Caco-2 (cell line): ENCODE results near the gene SSH2. TPM values are rescaled to one million over a fixed set of nuclear protein-coding genes. Genes with fewer than 3 reads are reported as not detected.

ENCODE experiments used
- BruUV-seq: library from RNA; stranded (reverse); fragments of 400-500 nt; replicated peaks from 2 replicates; lab custom pipeline; 2021; lab: Mats Ljungman, UMichigan
- CTCF ChIA-PET: fragments of 300-600 bp; sonication (Branson Sonifier 250); formaldehyde crosslinking; loops from one replicate; lab custom pipeline; 2022; ENCODE audit warnings: antibody characterized with exemption; lab: Charles Lee
- POLR2A ChIA-PET: fragments of 300-600 bp; sonication (Branson Sonifier 250); formaldehyde crosslinking; loops from one replicate; lab custom pipeline; 2022; ENCODE audit warnings: antibody characterized with exemption; lab: Charles Lee
- DNase-seq, 2 experiments: peaks; one replicate each; pipeline versions ENCODE4 v3.0.0 to v3.0.0-alpha.2; 2020 to 2022
- H3K27me3 ChIP-seq: replicated peaks from 2 replicates; pipeline ENCODE4 v1.6.0; 2011; ENCODE audit warnings: low read length; ENCODE audit not compliant: control insufficient read depth, insufficient read depth
- H3K36me3 ChIP-seq: 2 replicates; pipeline ENCODE4 v1.5.1; 2011; ENCODE audit warnings: low read length; ENCODE audit not compliant: control insufficient read depth, insufficient read depth
- H3K4me1 ChIP-seq: fragments of 250-450 bp; sonication (Bioruptor Pico); 2 replicates; pipeline ENCODE4 v1.5.1; 2020; ENCODE audit warnings: mild to moderate bottlenecking
- H3K4me3 ChIP-seq: 2 replicates; pipeline ENCODE4 v1.5.1; 2011; ENCODE audit warnings: low read depth, mild to moderate bottlenecking, control low read depth, low read length
- H3K9me3 ChIP-seq: fragments of 250-450 bp; sonication (Bioruptor Pico); 2 replicates; pipeline ENCODE4 v1.5.1; 2020; ENCODE audit warnings: mild to moderate bottlenecking, moderate library complexity
- H3K27ac Mint-ChIP-seq: one replicate; pipeline ENCODE4 v1.8.0; 2022; ENCODE audit warnings: mixed read lengths; ENCODE audit not compliant: unreplicated experiment
- H3K27me3 Mint-ChIP-seq: one replicate; pipeline ENCODE4 v1.8.0; 2022; ENCODE audit warnings: mixed read lengths; ENCODE audit not compliant: insufficient read depth, unreplicated experiment
- H3K36me3 Mint-ChIP-seq: one replicate; pipeline ENCODE4 v1.8.0; 2022; ENCODE audit warnings: mild to moderate bottlenecking, mixed read lengths; ENCODE audit not compliant: insufficient read depth, unreplicated experiment
- H3K4me1 Mint-ChIP-seq: one replicate; pipeline ENCODE4 v1.8.0; 2022; ENCODE audit warnings: low read depth, mixed read lengths; ENCODE audit not compliant: unreplicated experiment
- H3K4me3 Mint-ChIP-seq: one replicate; pipeline ENCODE4 v1.8.0; 2022; ENCODE audit warnings: mild to moderate bottlenecking, moderate library complexity, mixed read lengths; ENCODE audit not compliant: unreplicated experiment
- H3K9me3 Mint-ChIP-seq: one replicate; pipeline ENCODE4 v1.8.0; 2022; ENCODE audit warnings: mixed read lengths; ENCODE audit not compliant: unreplicated experiment
- CTCF ChIP-seq, 2 experiments: fragments of 200-600 bp in 1 of 2; IDR thresholded peaks; 1 replicate in 1 of 2; 2 replicates in 1 of 2; pipeline versions ENCODE4 v1.5.1 to v1.8.0; 2011 to 2022; ENCODE audit warnings: antibody characterized with exemption in 1 of 2, control low read depth in 1 of 2, inconsistent platforms in 1 of 2, low read depth in 1 of 2, low read length in 1 of 2, mild to moderate bottlenecking in 1 of 2, moderate library complexity in 1 of 2; ENCODE audit not compliant: insufficient read depth in 1 of 2, severe bottlenecking in 1 of 2, unreplicated experiment in 1 of 2
- intact Hi-C: fragments of 100-400 bp; cut with micrococcal nuclease; formaldehyde crosslinking; loops from one replicate; pipeline ENCODE4 v1.10.0; 2022; ENCODE audit not compliant: unreplicated experiment
- total RNA-seq: library from RNA; stranded (reverse); gene quantifications from 2 replicates; pipeline ENCODE4 v1.2.3, GENCODE V29; 2022

SSH2 gene
- total RNA-seq, 1 experiment from 2014 or later: 48.2 TPM

GRCh38 chr17:29719469-29719868 lies 210.6 kb downstream of the SSH2 start:
- Mint-ChIP-seq H3K27me3 (no peaks in the 10 kb centered on the region), H3K4me3 (no peak overlapping the region), H3K27ac (no peak overlapping the region), H3K36me3 (peaks cover 7% of the 10 kb centered on the region), H3K4me1 (peaks cover 24% of the 10 kb centered on the region), H3K9me3 (no peaks in the 10 kb centered on the region)
- ChIA-PET CTCF (no interaction called here), POLR2A (no interaction called here)
- no peak for DNase-seq
- no peaks in the 10 kb centered on the region for H3K27me3 ChIP-seq
- H3K9me3 ChIP-seq: no peaks in the 10 kb centered on the region
- peaks cover 27% of the 10 kb centered on the region for H3K4me1 ChIP-seq
- no peaks in the 10 kb centered on the region for H3K36me3 ChIP-seq
- no peak overlapping the region for H3K4me3 ChIP-seq
- no peak for TF ChIP-seq CTCF (IDR thresholded peaks at IDR 0.05; ENCODE audit: insufficient read depth in 1 of 2, low read depth in 1 of 2, low read length in 1 of 2, severe bottlenecking in 1 of 2, unreplicated experiment in 1 of 2)
- intact Hi-C loops: no loop called here
- no TSS peak for BruUV-seq

- intact Hi-C loops: no loop called here
Observed at GRCh38 chr17:29718446-29719039, 211.5 kb downstream of the SSH2 start.

DNA sequence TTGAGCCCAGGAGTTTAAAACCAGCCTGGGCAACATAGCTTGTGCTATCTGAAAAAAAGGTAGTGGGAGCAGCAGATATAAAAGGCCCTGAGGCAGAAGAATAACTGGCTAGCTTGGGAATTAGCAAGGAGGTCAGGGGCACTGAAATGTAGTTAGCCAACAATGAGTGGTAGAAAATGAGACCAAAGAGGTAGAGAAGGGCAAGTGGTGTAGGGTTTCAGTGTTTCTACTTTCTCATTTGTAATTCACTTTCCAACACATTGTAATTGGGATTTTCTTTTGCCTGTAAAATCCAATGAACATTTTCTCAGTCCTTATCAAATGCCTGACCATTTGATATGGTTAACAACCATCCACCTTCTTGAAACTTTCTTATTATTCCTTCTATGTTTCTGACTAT lies 212.2 kb downstream of the SSH2 start:
- H3K27me3 ChIP-seq: no peaks in the 10 kb centered on the region
- H3K9me3 Mint-ChIP-seq: no peaks in the 10 kb centered on the region
- no TSS peak for BruUV-seq
- no peaks in the 10 kb centered on the region for H3K27me3 Mint-ChIP-seq
- no peak overlapping the region for H3K4me3 Mint-ChIP-seq
- TF ChIP-seq CTCF (IDR thresholded peaks at IDR 0.05; ENCODE audit: insufficient read depth in 1 of 2, low read depth in 1 of 2, low read length in 1 of 2, severe bottlenecking in 1 of 2, unreplicated experiment in 1 of 2): no peak
- H3K4me1 Mint-ChIP-seq: peaks cover 16% of the 10 kb centered on the region
- H3K36me3 ChIP-seq: no peaks in the 10 kb centered on the region; the same call in 1 of the 2 replicates
- DNase-seq: no peak
- ChIA-PET POLR2A (no interaction called here), CTCF (no interaction called here)
- peaks cover 7% of the 10 kb centered on the region for H3K36me3 Mint-ChIP-seq
- H3K4me3 ChIP-seq: no peak overlapping the region
- intact Hi-C loops: no loop called here
- H3K4me1 ChIP-seq: peaks cover 23% of the 10 kb centered on the region
- H3K27ac Mint-ChIP-seq: no peak overlapping the region
- no peaks in the 10 kb centered on the region for H3K9me3 ChIP-seq

More at GRCh38 chr17:29718446-29719039, 211.5 kb downstream of the SSH2 start:
- H3K4me1 Mint-ChIP-seq: peaks cover 23% of the 10 kb centered on the region
- H3K4me1 ChIP-seq: peaks cover 27% of the 10 kb centered on the region
- H3K36me3 Mint-ChIP-seq: peaks cover 7% of the 10 kb centered on the region
- H3K27me3 ChIP-seq: no peaks in the 10 kb centered on the region
- BruUV-seq: no TSS peak
- H3K27ac Mint-ChIP-seq: no peak overlapping the region
- ChIA-PET CTCF (no interaction called here), POLR2A (no interaction called here)
- no peak overlapping the region for H3K4me3 ChIP-seq
- no peaks in the 10 kb centered on the region for H3K27me3 Mint-ChIP-seq
- no peak for DNase-seq
- no peaks in the 10 kb centered on the region for H3K9me3 ChIP-seq
- no peak for TF ChIP-seq CTCF (IDR thresholded peaks at IDR 0.05; ENCODE audit: insufficient read depth in 1 of 2, low read depth in 1 of 2, low read length in 1 of 2, severe bottlenecking in 1 of 2, unreplicated experiment in 1 of 2)
- H3K9me3 Mint-ChIP-seq: no peaks in the 10 kb centered on the region
- no peak overlapping the region for H3K4me3 Mint-ChIP-seq
- H3K36me3 ChIP-seq: no peaks in the 10 kb centered on the region; the same call in 1 of the 2 replicates
